Endodermal cell (in vitro differentiated cells): Measurements from ENCODE around the gene LIMK1. TPM values are rescaled to one million over a fixed set of nuclear protein-coding genes. Genes with fewer than 3 reads are reported as not detected.
A peak's percentile ranks its signal among the peaks of the same experiment; 100 is the strongest.

Experiments used
- DNase-seq: peaks from one replicate; pipeline ENCODE4 v3.0.0-alpha.2; 2017
- H3K27ac ChIP-seq: 2 replicates; pipeline ENCODE4 v1.5.1; 2013; ENCODE audit warnings: mild to moderate bottlenecking, low read depth, low read length, moderate library complexity
- H3K27me3 ChIP-seq: 2 replicates; pipeline ENCODE4 v1.6.1; 2013; ENCODE audit warnings: mild to moderate bottlenecking, low read length, moderate library complexity; ENCODE audit not compliant: insufficient read depth, control insufficient read depth, poor library complexity, severe bottlenecking
- H3K36me3 ChIP-seq: 2 replicates; pipeline ENCODE4 v1.7.0; 2013; ENCODE audit warnings: mild to moderate bottlenecking, low read length, moderate library complexity; ENCODE audit not compliant: control insufficient read depth, insufficient read depth
- H3K4me1 ChIP-seq: one replicate; pipeline ENCODE4 v1.7.0; 2013; ENCODE audit warnings: low read length; ENCODE audit not compliant: control insufficient read depth, insufficient read depth
- H3K4me3 ChIP-seq: 2 replicates; pipeline ENCODE4 v1.5.1; 2013; ENCODE audit warnings: mild to moderate bottlenecking, low read length, moderate library complexity
- H3K9ac ChIP-seq: 2 replicates; pipeline ENCODE4 v1.6.1; 2013; ENCODE audit warnings: mild to moderate bottlenecking, low read length, moderate library complexity; ENCODE audit not compliant: poor library complexity, severe bottlenecking; ENCODE audit errors: extremely low read depth
- H3K9me3 ChIP-seq: 2 replicates; pipeline ENCODE4 v1.6.1; 2013; ENCODE audit warnings: mild to moderate bottlenecking, low read length, moderate library complexity; ENCODE audit not compliant: control insufficient read depth
- H3K27ac Mint-ChIP-seq: 2 replicates; pipeline ENCODE4 v1.8.0; 2020; ENCODE audit warnings: mixed read lengths
- H3K27me3 Mint-ChIP-seq: 2 replicates; pipeline ENCODE4 v1.8.0; 2021; ENCODE audit warnings: mild to moderate bottlenecking, mixed read lengths; ENCODE audit not compliant: insufficient read depth
- H3K36me3 Mint-ChIP-seq: 2 replicates; pipeline ENCODE4 v1.8.0; 2020; ENCODE audit warnings: low read depth, mixed read lengths
- H3K4me1 Mint-ChIP-seq: 2 replicates; pipeline ENCODE4 v1.8.0; 2020; ENCODE audit warnings: mixed read lengths
- H3K4me3 Mint-ChIP-seq: 2 replicates; pipeline ENCODE4 v1.8.0; 2020; ENCODE audit warnings: mild to moderate bottlenecking, moderate library complexity, mixed read lengths
- H3K9me3 Mint-ChIP-seq: 2 replicates; pipeline ENCODE4 v1.8.0; 2020; ENCODE audit warnings: mild to moderate bottlenecking, mixed read lengths
- WGBS, 2 experiments: methylation state at CpG; one replicate each; pipeline versions ENCODE4 v1.1.5 to v1.1.7; 2013; ENCODE audit warnings: missing lambda C conversion rate in 2 of 2, mixed read lengths in 1 of 2; ENCODE audit not compliant: insufficient coverage in 1 of 2, insufficient read length in 1 of 2; 5-methylcytosine and 5-hydroxymethylcytosine counted together
- long read RNA-seq, 4 experiments: library from polyadenylated mRNA in 2 of 4; library from RNA in 1 of 4; library from capped mRNA in 1 of 4; stranded (forward) in 3 of 4; unstranded in 1 of 4; transcript quantifications; one replicate each; pipeline ENCODE4 v2.0.0, GENCODE V29; 2020 to 2021; ENCODE audit warnings: inconsistent platforms in 1 of 4
- polyA plus RNA-seq, 2 experiments: library from polyadenylated mRNA; stranded (reverse); fragments of 50-300 nt; gene quantifications; one replicate each; pipeline ENCODE4 v1.2.3, GENCODE V29; 2013
- total RNA-seq, 2 donors: library from RNA; stranded (reverse); fragmentation: NEBNext Ultra II Directional in 1 of 2; extraction: Animal tissue kit (Norgen Biotek cat#: 25700) in 1 of 2; gene quantifications; 2 replicates in 1 of 2; 3 replicates in 1 of 2; pipeline ENCODE4 v1.2.1, GENCODE V29; 2021
- TF ChIP-seq, protein P1 (sequence below): fragments of 200-600 bp; sonication (generic); conservative IDR thresholded peaks from 2 replicates; pipeline ENCODE4 v1.5.0; 2021; ENCODE audit warnings: antibody characterized with exemption, mild to moderate bottlenecking

The LIMK1 gene
- 10 to 100 TPM; 83.9 TPM for total RNA-seq
- 53.1 TPM for polyA plus RNA-seq (2013, experiment 1 of 2)
- polyA plus RNA-seq (2013, experiment 2 of 2), result 54.2 TPM
- long read RNA-seq, experiment 1, partial matches to known transcripts, result 5 of 28 reads
- long read RNA-seq, experiment 1, other reads (novel, unspliced or antisense), result 19 of 28 reads
- long read RNA-seq, experiment 2, transcript LIMK1-201 (16 exons, 3,219 nt), result major isoform, 8 of 18 reads
- long read RNA-seq, experiment 2, partial matches to known transcripts, result 7 of 18 reads
- long read RNA-seq, experiment 2, other reads (novel, unspliced or antisense), result 3 of 18 reads
- long read RNA-seq, experiment 3, partial matches to known transcripts, result 13 of 13 reads
- long read RNA-seq, experiment 3, other reads (novel, unspliced or antisense), result 0 of 13 reads
- long read RNA-seq, experiment 4, partial matches to known transcripts, result 1 of 1 reads
- long read RNA-seq, experiment 4, other reads (novel, unspliced or antisense), result 0 of 1 reads

DNA sequence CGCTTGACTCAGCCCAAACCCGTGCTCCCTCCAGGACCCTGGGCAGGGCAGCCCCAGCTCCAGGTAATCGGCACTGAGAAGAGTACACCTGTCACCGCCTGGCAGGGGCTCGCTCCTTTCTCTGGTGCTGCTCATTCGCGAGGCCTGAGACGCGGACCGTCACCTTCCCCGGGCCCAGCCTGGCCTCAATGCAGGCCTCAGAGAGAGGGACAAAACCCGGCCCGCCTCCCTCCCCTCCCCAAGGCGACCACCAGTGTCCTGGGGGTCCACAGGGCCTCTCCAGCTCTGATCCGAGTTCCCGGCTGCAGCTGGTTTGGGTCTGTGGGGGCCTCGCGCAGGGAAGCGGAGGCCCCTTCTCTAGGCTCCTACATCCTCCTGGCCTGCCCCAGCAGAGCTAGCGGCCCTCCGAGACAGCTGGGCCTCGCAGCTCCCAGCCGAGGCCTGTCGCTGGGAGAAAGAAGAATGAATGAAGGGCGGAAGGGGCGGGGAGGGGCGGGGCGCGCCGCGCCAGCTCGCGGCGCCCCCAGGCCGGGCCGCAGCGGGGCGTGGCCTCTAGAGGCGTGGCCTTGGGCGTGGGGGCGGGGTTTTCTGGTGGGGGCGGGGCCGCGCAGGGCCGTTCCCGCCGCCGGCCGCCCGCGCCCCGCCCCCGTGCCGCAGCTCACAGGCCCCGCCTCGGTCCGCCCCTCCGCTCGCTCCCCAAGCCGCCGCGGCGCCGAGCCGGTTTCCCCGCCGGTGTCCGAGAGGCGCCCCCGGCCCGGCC, at the start of gene LIMK1:
Gene LIMK1 (plus strand): TSS at position 688 of the 760 bp plus-strand sequence. CDS start 187 bp downstream, outside the sequence.
- H3K4me3 ChIP-seq, result peak within 1 kb of the TSS; percentile 84
- no peaks in the 10 kb centered on the region for H3K9me3 ChIP-seq
- 9 to 42% methylated on average over 11 to 69 of the region's 71 CpGs for WGBS, 2 experiments
- Mint-ChIP-seq H3K4me1 (peaks cover 6% of the 10 kb centered on the region), H3K27ac (peak within 1 kb of the TSS; percentile 84), H3K4me3 (peak within 1 kb of the TSS; percentile 78), H3K36me3 (peaks cover 20% of the 10 kb centered on the region), H3K27me3 (no peaks in the 10 kb centered on the region), H3K9me3 (no peaks in the 10 kb centered on the region)
- peak within 1 kb of the TSS; percentile 94 for H3K27ac ChIP-seq
- H3K36me3 ChIP-seq, result peaks cover 14% of the 10 kb centered on the region
- no peaks in the 10 kb centered on the region for H3K27me3 ChIP-seq
- H3K9ac ChIP-seq, result peak within 1 kb of the TSS; percentile 62
- peaks cover 10% of the 10 kb centered on the region for H3K4me1 ChIP-seq
- TF ChIP-seq, protein P1, sequence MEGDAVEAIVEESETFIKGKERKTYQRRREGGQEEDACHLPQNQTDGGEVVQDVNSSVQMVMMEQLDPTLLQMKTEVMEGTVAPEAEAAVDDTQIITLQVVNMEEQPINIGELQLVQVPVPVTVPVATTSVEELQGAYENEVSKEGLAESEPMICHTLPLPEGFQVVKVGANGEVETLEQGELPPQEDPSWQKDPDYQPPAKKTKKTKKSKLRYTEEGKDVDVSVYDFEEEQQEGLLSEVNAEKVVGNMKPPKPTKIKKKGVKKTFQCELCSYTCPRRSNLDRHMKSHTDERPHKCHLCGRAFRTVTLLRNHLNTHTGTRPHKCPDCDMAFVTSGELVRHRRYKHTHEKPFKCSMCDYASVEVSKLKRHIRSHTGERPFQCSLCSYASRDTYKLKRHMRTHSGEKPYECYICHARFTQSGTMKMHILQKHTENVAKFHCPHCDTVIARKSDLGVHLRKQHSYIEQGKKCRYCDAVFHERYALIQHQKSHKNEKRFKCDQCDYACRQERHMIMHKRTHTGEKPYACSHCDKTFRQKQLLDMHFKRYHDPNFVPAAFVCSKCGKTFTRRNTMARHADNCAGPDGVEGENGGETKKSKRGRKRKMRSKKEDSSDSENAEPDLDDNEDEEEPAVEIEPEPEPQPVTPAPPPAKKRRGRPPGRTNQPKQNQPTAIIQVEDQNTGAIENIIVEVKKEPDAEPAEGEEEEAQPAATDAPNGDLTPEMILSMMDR, result no peak
- DNase-seq, result peak; percentile 95

DNA sequence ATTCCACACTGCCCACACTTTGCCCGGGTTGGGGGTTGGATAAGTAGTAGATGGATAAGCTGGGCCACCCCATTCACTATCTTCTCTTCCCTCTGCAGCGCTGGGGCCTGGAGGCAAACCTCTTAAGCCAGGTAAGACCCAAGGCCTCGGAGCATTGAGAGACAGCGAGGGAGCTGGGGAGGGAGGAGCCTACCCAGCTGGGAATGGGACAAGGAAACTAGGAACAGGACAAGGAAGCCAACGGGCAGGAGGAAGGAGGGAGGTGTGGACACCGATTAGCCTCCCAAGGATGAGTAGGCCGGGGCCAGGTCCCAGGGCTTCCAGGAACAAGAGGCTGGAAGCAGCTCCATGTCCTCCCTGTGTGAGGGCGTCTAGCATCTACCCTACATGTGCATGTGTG, 46.0 kb upstream of the LIMK1 start:
- H3K27ac Mint-ChIP-seq, result no peak overlapping the region
- no peaks in the 10 kb centered on the region for H3K4me1 ChIP-seq
- H3K4me1 Mint-ChIP-seq, result peaks cover 1% of the 10 kb centered on the region
- H3K4me3 ChIP-seq, result no peak overlapping the region
- H3K36me3 Mint-ChIP-seq, result no peaks in the 10 kb centered on the region
- H3K27ac ChIP-seq, result no peak overlapping the region
- H3K27me3 ChIP-seq, result no peaks in the 10 kb centered on the region
- DNase-seq, result no peak
- WGBS, 2 experiments, result 91% methylated on average over 6 to 7 of the region's 8 CpGs
- H3K27me3 Mint-ChIP-seq, result no peaks in the 10 kb centered on the region
- no peak overlapping the region for H3K4me3 Mint-ChIP-seq
- TF ChIP-seq, protein P1, result no peak
- no peaks in the 10 kb centered on the region for H3K36me3 ChIP-seq
- H3K9me3 ChIP-seq, result no peaks in the 10 kb centered on the region
- H3K9ac ChIP-seq, result no peak overlapping the region
- no peaks in the 10 kb centered on the region for H3K9me3 Mint-ChIP-seq

DNA sequence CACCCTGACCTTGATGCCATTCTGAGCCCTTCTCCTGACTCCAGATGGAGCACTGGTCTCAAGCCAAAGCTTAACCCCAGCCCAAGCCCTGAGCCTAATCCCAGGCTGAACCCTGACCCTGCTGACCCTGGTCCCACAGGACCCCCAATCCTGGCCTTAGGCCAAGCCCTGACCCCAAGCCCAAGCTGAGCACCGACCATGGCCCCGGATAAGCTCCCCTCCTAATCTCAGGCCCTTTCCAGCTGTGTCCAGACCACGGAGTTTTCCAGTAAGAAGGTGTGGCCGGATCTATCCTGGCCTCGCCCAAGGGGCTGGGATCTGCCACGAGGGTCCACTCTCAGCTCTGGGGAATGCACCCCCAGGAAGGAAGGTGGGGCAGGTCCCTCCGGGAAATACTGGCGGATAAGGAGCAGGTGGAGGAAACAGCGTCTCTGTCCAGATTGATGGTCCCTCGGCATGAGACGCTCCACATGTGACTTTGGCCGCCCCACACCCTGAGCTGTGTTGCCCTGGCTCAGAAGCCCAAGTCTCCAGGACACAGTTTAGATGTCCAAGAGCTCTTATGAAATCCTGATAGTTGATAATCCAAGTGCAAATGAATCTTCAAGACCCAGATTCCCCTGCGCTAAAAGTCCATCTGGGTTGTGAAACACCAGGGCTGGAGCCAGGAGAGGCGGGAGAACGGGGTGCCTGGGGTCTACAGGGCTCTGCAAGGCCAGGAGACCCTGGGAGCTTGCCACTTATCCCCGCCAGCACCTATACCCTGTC, 45.2 kb upstream of the LIMK1 start:
- Histone ChIP-seq H3K9me3 (no peaks in the 10 kb centered on the region), H3K9ac (no peak overlapping the region), H3K27me3 (no peaks in the 10 kb centered on the region), H3K27ac (no peak overlapping the region), H3K36me3 (no peaks in the 10 kb centered on the region), H3K4me3 (no peak overlapping the region), H3K4me1 (peaks cover 2% of the 10 kb centered on the region)
- H3K27me3 Mint-ChIP-seq, result no peaks in the 10 kb centered on the region
- WGBS, 2 experiments, result 93 to 95% methylated on average over 12 to 16 of the region's 16 CpGs
- H3K9me3 Mint-ChIP-seq, result no peaks in the 10 kb centered on the region
- no peak overlapping the region for H3K27ac Mint-ChIP-seq
- no peak overlapping the region for H3K4me3 Mint-ChIP-seq
- TF ChIP-seq, protein P1, result no peak
- DNase-seq, result no peak
- H3K36me3 Mint-ChIP-seq, result no peaks in the 10 kb centered on the region
- H3K4me1 Mint-ChIP-seq, result peaks cover 7% of the 10 kb centered on the region
